ENCODE measurements around the gene AP4S1.

AP4S1 gene

DNA sequence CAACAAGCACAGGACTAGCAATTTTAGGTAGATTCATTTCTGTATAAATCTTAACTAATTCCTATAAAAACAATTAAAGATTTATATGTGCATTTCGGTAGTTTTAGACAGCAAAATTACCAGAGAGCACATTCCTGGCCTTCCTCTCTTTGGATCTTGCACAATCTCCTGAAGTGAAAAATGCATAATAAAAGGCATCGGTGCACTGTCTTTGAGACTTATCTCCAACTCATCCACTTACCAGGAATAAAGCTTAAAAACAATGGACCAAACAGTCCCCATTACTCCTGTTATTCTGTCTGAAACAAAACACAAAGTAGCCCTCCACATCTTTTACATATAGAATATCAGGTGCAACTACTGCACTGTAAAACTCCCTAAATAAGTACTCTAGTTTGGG, 112.9 kb downstream of the AP4S1 start:
- DNase-seq (ENCODE audit: low spot score), result no peak

DNA sequence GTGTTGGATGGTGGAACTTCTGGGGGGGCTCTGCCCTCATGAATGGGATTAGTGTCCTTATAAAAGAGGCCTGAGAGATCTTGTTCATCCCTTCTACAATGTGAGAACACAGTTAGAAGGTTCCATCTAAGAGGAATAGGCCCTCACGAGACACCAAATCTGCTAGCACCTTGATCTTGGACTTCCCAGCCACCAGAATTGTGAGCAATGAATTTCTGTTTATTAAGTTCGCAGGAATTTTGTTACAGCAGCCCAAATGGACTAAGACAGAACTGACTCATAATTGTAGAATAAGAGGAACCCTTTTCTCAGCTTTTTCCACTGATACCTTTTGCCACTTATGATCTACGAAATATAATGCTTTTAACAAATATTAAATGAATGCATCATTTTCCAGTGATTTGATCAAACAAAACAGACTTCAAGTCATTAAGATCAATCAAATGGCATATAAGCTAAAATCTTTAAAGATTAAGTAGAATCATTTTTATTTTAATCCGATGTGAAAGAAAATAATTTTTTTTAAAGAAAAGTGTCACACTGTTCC, 113.9 kb downstream of the AP4S1 start:
- DNase-seq (ENCODE audit: low spot score), result no peak

DNA sequence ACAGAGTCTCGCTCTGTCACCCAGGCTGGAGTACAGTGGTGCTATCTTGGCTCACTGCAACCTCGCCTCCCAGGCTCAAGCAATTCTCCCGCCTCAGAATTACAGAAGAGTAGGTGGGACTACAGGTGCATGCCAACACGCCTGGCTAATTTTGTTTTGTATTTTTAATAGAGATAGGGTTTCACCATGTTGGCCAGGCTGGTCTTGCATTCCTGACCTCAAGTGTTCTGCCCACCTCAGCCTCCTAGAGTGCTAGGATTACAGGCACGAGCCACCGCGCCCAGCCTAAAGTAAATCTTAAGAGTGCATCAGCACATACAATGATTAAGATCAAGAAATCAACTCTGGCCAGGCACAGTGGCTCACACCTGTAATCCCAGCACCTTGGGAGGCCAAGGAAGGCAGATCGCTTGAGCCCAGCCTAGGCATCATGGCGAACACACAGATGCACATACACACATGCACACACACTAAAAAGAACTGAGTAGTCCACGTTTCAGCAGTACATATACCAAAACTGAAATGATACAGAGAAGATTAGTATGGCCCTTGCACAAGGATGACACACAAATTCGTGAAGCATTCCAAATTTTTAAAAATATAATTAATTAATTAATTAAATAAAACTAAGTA, 117.1 kb downstream of the AP4S1 start:
- DNase-seq (ENCODE audit: low spot score), result no peak
